DOHH2 (cell line): ENCODE measurements around the gene CIAPIN1.

Experiments
- H3F3A ChIP-seq: fragments of 200-600 bp; sonication (generic), shearing (Covaris generic); 2 replicates; pipeline ENCODE4 v1.6.0; 2016; ENCODE audit warnings: antibody characterized with exemption, mild to moderate bottlenecking; ENCODE audit not compliant: control insufficient read depth, insufficient read depth
- H3K27ac ChIP-seq: fragments of 200-600 bp; sonication (generic); 2 replicates; pipeline ENCODE4 v1.5.1; 2014; ENCODE audit warnings: low read depth, mild to moderate bottlenecking, low read length, moderate library complexity
- H3K27me3 ChIP-seq: fragments of 200-600 bp; sonication (generic); 2 replicates; pipeline ENCODE4 v1.6.1; 2014; ENCODE audit warnings: mild to moderate bottlenecking, low read length, mixed read lengths; ENCODE audit not compliant: control insufficient read depth
- H3K36me3 ChIP-seq: fragments of 200-600 bp; sonication (generic); 2 replicates; pipeline ENCODE4 v1.6.1; 2014; ENCODE audit warnings: mild to moderate bottlenecking, low read length, moderate library complexity, mixed read lengths; ENCODE audit not compliant: control insufficient read depth
- H3K4me1 ChIP-seq: fragments of 200-600 bp; sonication (generic); 2 replicates; pipeline ENCODE4 v1.6.1; 2014; ENCODE audit warnings: mild to moderate bottlenecking, low read length, mixed read lengths; ENCODE audit not compliant: control insufficient read depth
- H3K4me2 ChIP-seq: fragments of 200-600 bp; sonication (generic); 2 replicates; pipeline ENCODE4 v1.6.0; 2014; ENCODE audit warnings: mild to moderate bottlenecking, low read length, moderate library complexity
- H3K4me3 ChIP-seq: fragments of 200-600 bp; sonication (generic); 2 replicates; pipeline ENCODE4 v1.5.1; 2014; ENCODE audit warnings: mild to moderate bottlenecking, low read length, mixed read lengths
- H3K79me2 ChIP-seq: fragments of 200-600 bp; sonication (generic); 2 replicates; pipeline ENCODE4 v1.6.1; 2014; ENCODE audit warnings: mild to moderate bottlenecking, low read length, mixed read lengths; ENCODE audit not compliant: control insufficient read depth
- H3K9me2 ChIP-seq: fragments of 200-600 bp; sonication (generic); replicated peaks from 2 replicates; pipeline ENCODE4 v1.6.1; 2014; ENCODE audit warnings: mild to moderate bottlenecking, low read length, mixed read lengths; ENCODE audit not compliant: control insufficient read depth
- H3K9me3 ChIP-seq: fragments of 200-600 bp; sonication (generic); 2 replicates; pipeline ENCODE4 v1.6.1; 2014; ENCODE audit warnings: antibody characterized with exemption, low read length, mixed read lengths; ENCODE audit not compliant: control insufficient read depth, insufficient read depth
- H4K20me1 ChIP-seq: fragments of 200-600 bp; sonication (generic); 2 replicates; pipeline ENCODE4 v1.6.0; 2014; ENCODE audit warnings: low read depth, mild to moderate bottlenecking, antibody characterized with exemption, low read length, moderate library complexity; ENCODE audit not compliant: control insufficient read depth, insufficient read depth
- CTCF ChIP-seq: fragments of 200-600 bp; sonication (generic); IDR thresholded peaks from one replicate; pipeline ENCODE4 v1.5.1; 2014; ENCODE audit warnings: antibody characterized with exemption, mild to moderate bottlenecking, low read depth, low read length; ENCODE audit not compliant: poor library complexity, severe bottlenecking
- EZH2phosphoT487 ChIP-seq: fragments of 200-600 bp; sonication (generic); IDR thresholded peaks from 2 replicates; pipeline ENCODE4 v1.6.1; 2017; ENCODE audit warnings: borderline replicate concordance, mild to moderate bottlenecking, antibody characterized with exemption, low read length, moderate library complexity, mixed read lengths

Gene CIAPIN1

GRCh38 chr16:57413301-57413730 lies 33.9 kb downstream of the CIAPIN1 start:
- no peaks in the 10 kb centered on the region for H3K36me3 ChIP-seq
- no peak overlapping the region for H3K27ac ChIP-seq
- H3K79me2 ChIP-seq: no peaks in the 10 kb centered on the region
- no peaks in the 10 kb centered on the region for H4K20me1 ChIP-seq
- TF ChIP-seq EZH2phosphoT487: no peak
- TF ChIP-seq CTCF: no peak
- H3K9me3 ChIP-seq: no peaks in the 10 kb centered on the region
- H3K27me3 ChIP-seq: peaks cover 66% of the 10 kb centered on the region
- H3K9me2 ChIP-seq: no peaks in the 10 kb centered on the region
- no peaks in the 10 kb centered on the region for H3F3A ChIP-seq
- H3K4me1 ChIP-seq: peaks cover 31% of the 10 kb centered on the region
- peak overlapping the region; percentile 50 for H3K4me2 ChIP-seq
- H3K4me3 ChIP-seq: peak overlapping the region; percentile 20; the same call in 1 of the 2 replicates

- Histone ChIP-seq H3K27me3 (peaks cover 66% of the 10 kb centered on the region), H3K27ac (no peak overlapping the region)
Measured at GRCh38 chr16:57412584-57412983, 34.6 kb downstream of the CIAPIN1 start.

GRCh38 chr16:57411362-57411976 lies 35.7 kb downstream of the CIAPIN1 start:
- TF ChIP-seq EZH2phosphoT487: no peak
- TF ChIP-seq CTCF: no peak
- Histone ChIP-seq H3K9me3 (no peaks in the 10 kb centered on the region), H3F3A (no peaks in the 10 kb centered on the region), H3K9me2 (no peaks in the 10 kb centered on the region), H4K20me1 (no peaks in the 10 kb centered on the region), H3K4me1 (peaks cover 21% of the 10 kb centered on the region), H3K4me3 (no peak overlapping the region), H3K4me2 (no peak overlapping the region), H3K36me3 (no peaks in the 10 kb centered on the region), H3K79me2 (no peaks in the 10 kb centered on the region), H3K27ac (no peak overlapping the region), H3K27me3 (peaks cover 65% of the 10 kb centered on the region)

More at GRCh38 chr16:57412584-57412983, 34.6 kb downstream of the CIAPIN1 start:
- H3K4me2 ChIP-seq: no peak overlapping the region
- H4K20me1 ChIP-seq: no peaks in the 10 kb centered on the region
- TF ChIP-seq CTCF (no peak), EZH2phosphoT487 (no peak)
- no peaks in the 10 kb centered on the region for H3K36me3 ChIP-seq
- no peak overlapping the region for H3K4me3 ChIP-seq
- H3K9me3 ChIP-seq: no peaks in the 10 kb centered on the region
- H3F3A ChIP-seq: no peaks in the 10 kb centered on the region
- H3K79me2 ChIP-seq: no peaks in the 10 kb centered on the region
- H3K9me2 ChIP-seq: no peaks in the 10 kb centered on the region
- H3K4me1 ChIP-seq: peaks cover 31% of the 10 kb centered on the region
